Nephron (organoid): ENCODE results near the gene FHOD3.

Experiments
- H3K27ac Mint-ChIP-seq, 3 experiments: 2 replicates each; pipeline ENCODE4 v1.8.0; 2020; ENCODE audit warnings: mixed read lengths in 3 of 3, mild to moderate bottlenecking in 2 of 3, moderate library complexity in 1 of 3
- H3K27me3 Mint-ChIP-seq: 2 replicates; pipeline ENCODE4 v1.8.0; 2021; ENCODE audit warnings: low read depth, mild to moderate bottlenecking, moderate library complexity, mixed read lengths
- H3K36me3 Mint-ChIP-seq: 2 replicates; pipeline ENCODE4 v1.8.0; 2020; ENCODE audit warnings: low read depth, mixed read lengths
- H3K4me1 Mint-ChIP-seq: 2 replicates; pipeline ENCODE4 v1.8.0; 2020; ENCODE audit warnings: mixed read lengths
- H3K4me3 Mint-ChIP-seq, 3 experiments: 2 replicates each; pipeline ENCODE4 v1.8.0; 2020; ENCODE audit warnings: mild to moderate bottlenecking in 3 of 3, mixed read lengths in 3 of 3, moderate library complexity in 2 of 3
- H3K9me3 Mint-ChIP-seq: 2 replicates; pipeline ENCODE4 v1.8.0; 2020; ENCODE audit warnings: mixed read lengths
- CTCF ChIP-seq, 3 experiments: fragments of 200-600 bp; sonication (generic); IDR thresholded peaks; one replicate each; pipeline ENCODE4 v1.5.0; 2021; ENCODE audit warnings: antibody characterized with exemption in 3 of 3; ENCODE audit not compliant: unreplicated experiment in 3 of 3

The FHOD3 gene

GRCh38 chr18:36537289-36537688 lies 239.8 kb downstream of the FHOD3 start:
- Mint-ChIP-seq H3K27ac (no peak overlapping the region), H3K4me3 (no peak overlapping the region), H3K36me3 (no peaks in the 10 kb centered on the region), H3K27me3 (no peaks in the 10 kb centered on the region), H3K4me1 (no peaks in the 10 kb centered on the region), H3K9me3 (no peaks in the 10 kb centered on the region)
- TF ChIP-seq CTCF (IDR thresholded peaks at IDR 0.05; ENCODE audit: unreplicated experiment in 3 of 3), result no peak

GRCh38 chr18:36539674-36540231 lies 242.2 kb downstream of the FHOD3 start:
- Mint-ChIP-seq H3K9me3 (no peaks in the 10 kb centered on the region), H3K36me3 (no peaks in the 10 kb centered on the region), H3K4me1 (no peaks in the 10 kb centered on the region), H3K4me3 (no peak overlapping the region), H3K27me3 (no peaks in the 10 kb centered on the region), H3K27ac (no peak overlapping the region)
- no peak for TF ChIP-seq CTCF (IDR thresholded peaks at IDR 0.05; ENCODE audit: unreplicated experiment in 3 of 3)

GRCh38 chr18:36543030-36543429 lies 245.5 kb downstream of the FHOD3 start:
- H3K27ac Mint-ChIP-seq, result no peak overlapping the region
- peaks cover 5% of the 10 kb centered on the region for H3K4me1 Mint-ChIP-seq
- H3K9me3 Mint-ChIP-seq, result peaks cover 4% of the 10 kb centered on the region
- no peak overlapping the region for H3K4me3 Mint-ChIP-seq
- TF ChIP-seq CTCF (IDR thresholded peaks at IDR 0.05; ENCODE audit: unreplicated experiment in 3 of 3), result no peak
- no peaks in the 10 kb centered on the region for H3K27me3 Mint-ChIP-seq
- peaks cover 5% of the 10 kb centered on the region for H3K36me3 Mint-ChIP-seq

GRCh38 chr18:36543991-36544725 lies 246.6 kb downstream of the FHOD3 start:
- no peak overlapping the region for H3K27ac Mint-ChIP-seq
- no peak overlapping the region for H3K4me3 Mint-ChIP-seq
- peaks cover 9% of the 10 kb centered on the region for H3K9me3 Mint-ChIP-seq
- no peak for TF ChIP-seq CTCF (IDR thresholded peaks at IDR 0.05; ENCODE audit: unreplicated experiment in 3 of 3)
- peaks cover 11% of the 10 kb centered on the region for H3K36me3 Mint-ChIP-seq
- H3K27me3 Mint-ChIP-seq, result no peaks in the 10 kb centered on the region
- peaks cover 5% of the 10 kb centered on the region for H3K4me1 Mint-ChIP-seq

- peaks cover 13% of the 10 kb centered on the region for H3K36me3 Mint-ChIP-seq
- H3K4me3 Mint-ChIP-seq, result no peak overlapping the region
- no peak overlapping the region for H3K27ac Mint-ChIP-seq
- H3K4me1 Mint-ChIP-seq, result peaks cover 5% of the 10 kb centered on the region
- no peaks in the 10 kb centered on the region for H3K27me3 Mint-ChIP-seq
- peaks cover 15% of the 10 kb centered on the region for H3K9me3 Mint-ChIP-seq
- no peak for TF ChIP-seq CTCF (IDR thresholded peaks at IDR 0.05; ENCODE audit: unreplicated experiment in 3 of 3)
Observed at GRCh38 chr18:36545821-36546427, 248.4 kb downstream of the FHOD3 start.
